Endodermal cell (in vitro differentiated cells): Measurements from ENCODE around the gene WASHC4. TPM values are rescaled to one million over a fixed set of nuclear protein-coding genes. Genes with fewer than 3 reads are reported as not detected.

Source experiments
- DNase-seq: peaks from one replicate; pipeline ENCODE4 v3.0.0-alpha.2; 2017
- H3K27ac ChIP-seq: 2 replicates; pipeline ENCODE4 v1.5.1; 2013; ENCODE audit warnings: mild to moderate bottlenecking, low read depth, low read length, moderate library complexity
- H3K27me3 ChIP-seq: 2 replicates; pipeline ENCODE4 v1.6.1; 2013; ENCODE audit warnings: mild to moderate bottlenecking, low read length, moderate library complexity; ENCODE audit not compliant: insufficient read depth, control insufficient read depth, poor library complexity, severe bottlenecking
- H3K36me3 ChIP-seq: 2 replicates; pipeline ENCODE4 v1.7.0; 2013; ENCODE audit warnings: mild to moderate bottlenecking, low read length, moderate library complexity; ENCODE audit not compliant: control insufficient read depth, insufficient read depth
- H3K4me1 ChIP-seq: one replicate; pipeline ENCODE4 v1.7.0; 2013; ENCODE audit warnings: low read length; ENCODE audit not compliant: control insufficient read depth, insufficient read depth
- H3K4me3 ChIP-seq: 2 replicates; pipeline ENCODE4 v1.5.1; 2013; ENCODE audit warnings: mild to moderate bottlenecking, low read length, moderate library complexity
- H3K9ac ChIP-seq: 2 replicates; pipeline ENCODE4 v1.6.1; 2013; ENCODE audit warnings: mild to moderate bottlenecking, low read length, moderate library complexity; ENCODE audit not compliant: poor library complexity, severe bottlenecking; ENCODE audit errors: extremely low read depth
- H3K9me3 ChIP-seq: 2 replicates; pipeline ENCODE4 v1.6.1; 2013; ENCODE audit warnings: mild to moderate bottlenecking, low read length, moderate library complexity; ENCODE audit not compliant: control insufficient read depth
- H3K27ac Mint-ChIP-seq: 2 replicates; pipeline ENCODE4 v1.8.0; 2020; ENCODE audit warnings: mixed read lengths
- H3K27me3 Mint-ChIP-seq: 2 replicates; pipeline ENCODE4 v1.8.0; 2021; ENCODE audit warnings: mild to moderate bottlenecking, mixed read lengths; ENCODE audit not compliant: insufficient read depth
- H3K36me3 Mint-ChIP-seq: 2 replicates; pipeline ENCODE4 v1.8.0; 2020; ENCODE audit warnings: low read depth, mixed read lengths
- H3K4me1 Mint-ChIP-seq: 2 replicates; pipeline ENCODE4 v1.8.0; 2020; ENCODE audit warnings: mixed read lengths
- H3K4me3 Mint-ChIP-seq: 2 replicates; pipeline ENCODE4 v1.8.0; 2020; ENCODE audit warnings: mild to moderate bottlenecking, moderate library complexity, mixed read lengths
- H3K9me3 Mint-ChIP-seq: 2 replicates; pipeline ENCODE4 v1.8.0; 2020; ENCODE audit warnings: mild to moderate bottlenecking, mixed read lengths
- CTCF ChIP-seq: fragments of 200-600 bp; sonication (generic); conservative IDR thresholded peaks from 2 replicates; pipeline ENCODE4 v1.5.0; 2021; ENCODE audit warnings: antibody characterized with exemption, mild to moderate bottlenecking
- WGBS, 2 experiments: methylation state at CpG; one replicate each; pipeline versions ENCODE4 v1.1.5 to v1.1.7; 2013; ENCODE audit warnings: missing lambda C conversion rate in 2 of 2, mixed read lengths in 1 of 2; ENCODE audit not compliant: insufficient coverage in 1 of 2, insufficient read length in 1 of 2; 5-methylcytosine and 5-hydroxymethylcytosine counted together
- total RNA-seq, 2 donors: library from RNA; stranded (reverse); fragmentation: NEBNext Ultra II Directional in 1 of 2; extraction: Animal tissue kit (Norgen Biotek cat#: 25700) in 1 of 2; gene quantifications; 2 replicates in 1 of 2; 3 replicates in 1 of 2; pipeline ENCODE4 v1.2.1, GENCODE V29; 2021

Gene WASHC4
- total RNA-seq, 2 donors from 2014 or later: 39.7 to 40.6 TPM

- H3K27me3 Mint-ChIP-seq: peaks cover 3% of the 10 kb centered on the region
- 88% methylated on average over 3 of the region's 3 CpGs; no CpG with 5 or more reads in 1 of the 2 experiments for WGBS, 2 experiments
- peaks cover 7% of the 10 kb centered on the region for H3K4me1 Mint-ChIP-seq
- H3K9ac ChIP-seq: no peak overlapping the region
- no peaks in the 10 kb centered on the region for H3K9me3 Mint-ChIP-seq
- H3K36me3 ChIP-seq: no peaks in the 10 kb centered on the region
- no peak for DNase-seq
- H3K36me3 Mint-ChIP-seq: no peaks in the 10 kb centered on the region
- no peak overlapping the region for H3K4me3 ChIP-seq
- peaks cover 1% of the 10 kb centered on the region for H3K27me3 ChIP-seq
- no peak overlapping the region for H3K4me3 Mint-ChIP-seq
- H3K4me1 ChIP-seq: no peaks in the 10 kb centered on the region
- H3K27ac Mint-ChIP-seq: no peak overlapping the region
- no peak overlapping the region for H3K27ac ChIP-seq
- H3K9me3 ChIP-seq: no peaks in the 10 kb centered on the region
- no peak for TF ChIP-seq CTCF
Measured at GRCh38 chr12:105076913-105077312, 30.6 kb upstream of the WASHC4 start.

GRCh38 chr12:105077435-105077834, 30.1 kb upstream of the WASHC4 start:
- Mint-ChIP-seq H3K27ac (no peak overlapping the region), H3K27me3 (peaks cover 9% of the 10 kb centered on the region), H3K36me3 (no peaks in the 10 kb centered on the region), H3K4me1 (peaks cover 7% of the 10 kb centered on the region), H3K9me3 (no peaks in the 10 kb centered on the region), H3K4me3 (no peak overlapping the region)
- Histone ChIP-seq H3K9me3 (no peaks in the 10 kb centered on the region), H3K4me1 (no peaks in the 10 kb centered on the region), H3K4me3 (no peak overlapping the region), H3K27ac (no peak overlapping the region), H3K27me3 (peaks cover 6% of the 10 kb centered on the region), H3K9ac (no peak overlapping the region), H3K36me3 (no peaks in the 10 kb centered on the region)
- no peak for DNase-seq
- no peak for TF ChIP-seq CTCF
- WGBS, 2 experiments: 95 to 96% methylated on average over 5 to 7 of the region's 7 CpGs

- Histone ChIP-seq H3K9ac (no peak overlapping the region), H3K9me3 (no peaks in the 10 kb centered on the region), H3K27me3 (peaks cover 22% of the 10 kb centered on the region), H3K27ac (no peak overlapping the region), H3K4me1 (no peaks in the 10 kb centered on the region), H3K4me3 (no peak overlapping the region), H3K36me3 (no peaks in the 10 kb centered on the region)
- Mint-ChIP-seq H3K4me1 (peaks cover 12% of the 10 kb centered on the region), H3K27me3 (peaks cover 24% of the 10 kb centered on the region), H3K36me3 (no peaks in the 10 kb centered on the region), H3K9me3 (no peaks in the 10 kb centered on the region), H3K27ac (no peak overlapping the region), H3K4me3 (no peak overlapping the region)
- DNase-seq: no peak
- no peak for TF ChIP-seq CTCF
- WGBS, 2 experiments: 90 to 98% methylated on average over 8 to 11 of the region's 11 CpGs
Measured at GRCh38 chr12:105078712-105079570, 28.6 kb upstream of the WASHC4 start.
